ENCODE data around the gene KCTD18. TPM values are rescaled to one million over a fixed set of nuclear protein-coding genes. Genes with fewer than 3 reads are reported as not detected.

KCTD18 gene
- total RNA-seq, 1 donor = 33.7 TPM

GRCh38 chr2:200439981-200440380 lies 69.9 kb downstream of the KCTD18 start:
- Histone ChIP-seq H3K27me3 (ENCODE audit: insufficient read depth, low read length) (no peaks in the 10 kb centered on the region), H3K9me3 (ENCODE audit: low read depth, low read length) (no peaks in the 10 kb centered on the region), H2AFZ (ENCODE audit: low read length) (no peak overlapping the region), H3K27ac (ENCODE audit: low read depth, low read length) (no peak overlapping the region), H3K79me2 (ENCODE audit: insufficient read depth, low read length) (no peaks in the 10 kb centered on the region), H3K36me3 (ENCODE audit: insufficient read depth, low read length) (peaks cover 38% of the 10 kb centered on the region), H3K4me3 (ENCODE audit: insufficient read depth, low read length) (no peak overlapping the region), H3K4me1 (ENCODE audit: insufficient read depth, low read length) (peaks cover 23% of the 10 kb centered on the region), H3K4me2 (ENCODE audit: insufficient read depth, low read length) (no peak overlapping the region), H4K20me1 (ENCODE audit: insufficient read depth, low read length) (no peaks in the 10 kb centered on the region)
- no peak for TF ChIP-seq CTCF (IDR thresholded peaks at IDR 0.05; ENCODE audit: extremely low read depth, low read depth, low read length)
- DNase-seq (ENCODE audit: insufficient read length, low spot score, missing footprints) = no peak

Other genes starting within 250 kb of the KCTD18 start
- gene SPATS2L, start 203.4 kb downstream of the KCTD18 start, total RNA-seq = 74.6 and 85.2 TPM in 2 replicates
- gene SGO2, start 16.1 kb upstream of the KCTD18 start, total RNA-seq = 3.2 and 4.0 TPM in 2 replicates
- gene AOX1, start 75.9 kb upstream of the KCTD18 start, total RNA-seq = 76.4 and 87.8 TPM in 2 replicates